OCI-LY3 (cell line): ENCODE results near the gene CCDC134.

ENCODE experiments used
- H2AFZ ChIP-seq: fragments of 200-600, 300-600 bp; shearing (Covaris generic); 2 replicates; pipeline ENCODE4 v1.6.0; 2014; ENCODE audit warnings: antibody characterized with exemption, low read depth, low read length
- H3K27ac ChIP-seq: fragments of 200-600, 300-600 bp; sonication (generic); 2 replicates; pipeline ENCODE4 v1.5.1; 2014; ENCODE audit warnings: mild to moderate bottlenecking, low read length, moderate library complexity, mixed read lengths
- H3K27me3 ChIP-seq: fragments of 200-600, 300-600 bp; sonication (generic); 2 replicates; pipeline ENCODE4 v1.6.1; 2014; ENCODE audit warnings: low read depth, low read length, mixed read lengths
- H3K36me3 ChIP-seq: fragments of 200-600, 300-600 bp; sonication (generic); replicated peaks from 2 replicates; pipeline ENCODE3; 2014; ENCODE audit warnings: low read depth, low read length, mixed read lengths
- H3K4me1 ChIP-seq: fragments of 300-600, 200-600 bp; sonication (generic); 2 replicates; pipeline ENCODE4 v1.6.1; 2014; ENCODE audit warnings: low read length, mixed read lengths
- H3K4me2 ChIP-seq: fragments of 200-600, 300-600 bp; sonication (generic); 2 replicates; pipeline ENCODE4 v1.6.1; 2014; ENCODE audit warnings: low read length, mixed read lengths
- H3K4me3 ChIP-seq: fragments of 300-600, 200-600 bp; sonication (generic); 2 replicates; pipeline ENCODE4 v1.5.1; 2014; ENCODE audit warnings: antibody characterized with exemption, mild to moderate bottlenecking, low read length, moderate library complexity
- H3K79me2 ChIP-seq: fragments of 300-600, 200-600 bp; shearing (Covaris generic); 2 replicates; pipeline ENCODE4 v1.6.1; 2014; ENCODE audit warnings: mild to moderate bottlenecking, low read length, mixed read lengths
- H3K9ac ChIP-seq: fragments of 300-600, 200-600 bp; shearing (Covaris generic); 2 replicates; pipeline ENCODE4 v1.6.0; 2014; ENCODE audit warnings: mild to moderate bottlenecking, low read length, moderate library complexity
- H3K9me3 ChIP-seq: fragments of 200-600, 300-600 bp; shearing (Covaris generic); 2 replicates; pipeline ENCODE4 v1.6.1; 2014; ENCODE audit warnings: low read length, mixed read lengths; ENCODE audit not compliant: insufficient read depth
- H4K20me1 ChIP-seq: fragments of 200-600, 300-600 bp; sonication (generic); 2 replicates; pipeline ENCODE4 v1.6.1; 2016; ENCODE audit warnings: low read length, mixed read lengths; ENCODE audit not compliant: insufficient read depth
- EZH2phosphoT487 ChIP-seq: fragments of 200-600 bp; shearing (Covaris generic); IDR thresholded peaks from 2 replicates; pipeline ENCODE4 v1.6.1; 2018; ENCODE audit warnings: antibody characterized with exemption, mixed run types, low read depth
- TF ChIP-seq, protein P1 (sequence below): fragments of 200-600, 300-600 bp; sonication (generic); IDR thresholded peaks from 2 replicates; pipeline ENCODE4 v1.5.1; 2014; ENCODE audit warnings: antibody characterized with exemption, low read length, low read depth

The CCDC134 gene

DNA sequence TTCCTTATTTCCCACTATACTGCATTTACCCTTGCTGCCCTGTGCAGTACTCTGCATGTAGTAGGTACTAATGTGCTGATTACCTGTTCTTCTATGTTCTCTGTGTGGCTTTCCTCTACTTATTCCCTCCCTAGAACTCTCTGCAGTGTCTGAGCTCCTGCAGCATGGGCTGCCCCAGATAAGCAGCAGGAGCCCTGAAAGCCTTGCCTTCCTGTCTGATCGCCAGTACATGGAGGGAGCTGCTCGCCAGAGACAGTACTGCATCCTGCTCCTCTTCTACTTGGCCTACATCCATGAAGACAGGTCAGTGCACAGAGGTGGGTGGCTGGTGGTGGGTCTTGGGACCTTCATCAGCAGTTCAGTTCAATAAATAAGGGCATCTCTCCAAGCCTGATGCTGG lies 42.2 kb upstream of the CCDC134 start:
- H4K20me1 ChIP-seq, result no peaks in the 10 kb centered on the region
- no peaks in the 10 kb centered on the region for H3K79me2 ChIP-seq
- TF ChIP-seq, protein P1, sequence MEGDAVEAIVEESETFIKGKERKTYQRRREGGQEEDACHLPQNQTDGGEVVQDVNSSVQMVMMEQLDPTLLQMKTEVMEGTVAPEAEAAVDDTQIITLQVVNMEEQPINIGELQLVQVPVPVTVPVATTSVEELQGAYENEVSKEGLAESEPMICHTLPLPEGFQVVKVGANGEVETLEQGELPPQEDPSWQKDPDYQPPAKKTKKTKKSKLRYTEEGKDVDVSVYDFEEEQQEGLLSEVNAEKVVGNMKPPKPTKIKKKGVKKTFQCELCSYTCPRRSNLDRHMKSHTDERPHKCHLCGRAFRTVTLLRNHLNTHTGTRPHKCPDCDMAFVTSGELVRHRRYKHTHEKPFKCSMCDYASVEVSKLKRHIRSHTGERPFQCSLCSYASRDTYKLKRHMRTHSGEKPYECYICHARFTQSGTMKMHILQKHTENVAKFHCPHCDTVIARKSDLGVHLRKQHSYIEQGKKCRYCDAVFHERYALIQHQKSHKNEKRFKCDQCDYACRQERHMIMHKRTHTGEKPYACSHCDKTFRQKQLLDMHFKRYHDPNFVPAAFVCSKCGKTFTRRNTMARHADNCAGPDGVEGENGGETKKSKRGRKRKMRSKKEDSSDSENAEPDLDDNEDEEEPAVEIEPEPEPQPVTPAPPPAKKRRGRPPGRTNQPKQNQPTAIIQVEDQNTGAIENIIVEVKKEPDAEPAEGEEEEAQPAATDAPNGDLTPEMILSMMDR, result no peak
- no peak for TF ChIP-seq EZH2phosphoT487
- no peaks in the 10 kb centered on the region for H3K9me3 ChIP-seq
- no peak overlapping the region for H3K4me2 ChIP-seq
- H3K4me1 ChIP-seq, result peaks cover 7% of the 10 kb centered on the region
- H3K4me3 ChIP-seq, result no peak overlapping the region
- H3K36me3 ChIP-seq, result no peaks in the 10 kb centered on the region
- no peak overlapping the region; the same call in 1 of the 2 replicates for H2AFZ ChIP-seq
- H3K27me3 ChIP-seq, result no peaks in the 10 kb centered on the region
- no peak overlapping the region for H3K27ac ChIP-seq
- H3K9ac ChIP-seq, result no peak overlapping the region

DNA sequence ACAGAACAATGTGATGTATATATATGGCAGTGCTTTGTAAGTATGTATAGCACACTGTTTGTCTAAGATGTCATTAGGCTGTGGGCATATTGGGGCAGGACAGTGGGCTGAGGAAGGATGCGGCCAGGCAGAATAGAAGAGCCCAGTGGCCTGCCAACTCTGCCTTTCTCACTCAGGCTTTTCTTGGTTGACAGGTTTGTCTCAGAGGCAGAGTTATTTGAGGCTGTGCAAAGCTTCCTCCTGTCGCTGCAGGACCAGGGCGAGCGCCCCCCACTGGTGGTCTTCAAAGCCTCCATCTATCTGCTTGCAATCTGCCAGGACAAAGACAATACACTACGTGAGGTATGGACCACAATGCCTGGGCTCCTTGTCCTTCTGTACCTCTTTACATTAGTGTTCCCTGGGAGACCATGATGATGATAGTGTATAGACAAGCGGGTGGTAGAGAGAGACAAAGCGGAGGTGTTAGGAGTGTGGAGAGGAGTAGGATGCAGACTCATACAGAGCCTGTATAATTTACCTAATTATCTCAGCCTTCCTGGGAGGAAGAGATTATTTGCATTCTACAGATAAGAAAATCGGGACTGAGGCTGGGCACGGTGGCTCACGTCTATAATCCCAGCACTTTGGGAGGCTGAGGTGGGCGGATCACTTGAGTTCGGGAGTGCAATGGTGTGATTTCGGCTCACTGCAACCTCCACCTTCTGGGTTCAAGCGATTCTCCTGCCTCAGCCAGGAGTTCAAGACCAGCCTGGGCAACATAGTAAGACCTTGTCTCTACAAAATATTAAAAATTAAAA lies 37.3 kb upstream of the CCDC134 start:
- Histone ChIP-seq H3K79me2 (no peaks in the 10 kb centered on the region), H4K20me1 (no peaks in the 10 kb centered on the region), H3K4me2 (no peak overlapping the region), H3K9me3 (no peaks in the 10 kb centered on the region), H3K36me3 (no peaks in the 10 kb centered on the region), H3K27ac (no peak overlapping the region), H3K27me3 (peaks cover 8% of the 10 kb centered on the region), H3K4me3 (no peak overlapping the region), H2AFZ (no peak overlapping the region), H3K9ac (no peak overlapping the region), H3K4me1 (peaks cover 7% of the 10 kb centered on the region)
- TF ChIP-seq, protein P1, result peak; percentile 88
- TF ChIP-seq EZH2phosphoT487, result no peak

DNA sequence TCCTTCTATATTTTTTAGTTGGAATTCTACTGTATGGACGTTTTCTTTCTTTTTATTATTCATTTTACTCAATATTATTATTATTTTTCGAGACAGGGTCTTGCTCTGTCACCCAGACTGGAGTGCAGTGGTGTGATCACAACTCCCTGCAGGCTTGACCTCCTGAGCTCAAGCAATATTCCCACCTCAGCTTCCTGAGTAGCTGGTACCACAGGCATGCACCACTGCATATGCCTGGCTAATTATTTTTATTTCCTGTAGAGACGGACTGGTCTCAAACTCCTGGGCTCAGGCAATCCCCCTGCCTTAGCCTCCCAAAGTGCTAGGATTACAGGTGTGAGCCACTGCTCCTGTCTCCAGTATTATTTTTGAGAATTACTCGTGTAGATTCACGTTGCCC lies 34.0 kb upstream of the CCDC134 start:
- H3K27ac ChIP-seq, result no peak overlapping the region
- no peaks in the 10 kb centered on the region for H3K36me3 ChIP-seq
- TF ChIP-seq EZH2phosphoT487, result no peak
- no peak overlapping the region for H3K9ac ChIP-seq
- H3K4me1 ChIP-seq, result peaks cover 10% of the 10 kb centered on the region
- peaks cover 8% of the 10 kb centered on the region for H3K27me3 ChIP-seq
- no peaks in the 10 kb centered on the region for H3K9me3 ChIP-seq
- no peaks in the 10 kb centered on the region for H3K79me2 ChIP-seq
- no peak overlapping the region for H3K4me2 ChIP-seq
- no peaks in the 10 kb centered on the region for H4K20me1 ChIP-seq
- H3K4me3 ChIP-seq, result no peak overlapping the region
- H2AFZ ChIP-seq, result no peak overlapping the region

DNA sequence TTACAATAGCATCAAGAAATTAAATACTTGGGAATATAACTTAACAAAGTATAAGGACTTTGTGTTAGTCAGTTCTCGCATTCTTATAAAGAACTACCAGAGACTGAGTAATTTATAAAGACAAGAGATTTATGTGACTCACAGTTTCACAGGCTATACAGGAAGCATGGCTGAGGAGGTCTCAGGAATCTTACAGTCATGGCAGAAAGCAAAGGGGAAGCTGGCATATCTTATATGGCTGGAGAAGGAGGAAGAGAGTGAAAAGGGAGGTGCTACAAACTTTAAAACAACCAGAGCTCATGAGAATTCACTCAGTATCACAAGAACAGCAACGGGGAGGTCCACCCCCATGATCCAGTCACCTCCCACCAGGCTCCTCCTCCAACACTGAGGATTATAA lies 32.0 kb upstream of the CCDC134 start:
- no peak overlapping the region for H3K4me2 ChIP-seq
- TF ChIP-seq, protein P1, result no peak
- TF ChIP-seq EZH2phosphoT487, result no peak
- H3K79me2 ChIP-seq, result no peaks in the 10 kb centered on the region
- H2AFZ ChIP-seq, result no peak overlapping the region; the same call in 1 of the 2 replicates
- peaks cover 14% of the 10 kb centered on the region for H3K27me3 ChIP-seq
- no peak overlapping the region for H3K4me3 ChIP-seq
- peaks cover 10% of the 10 kb centered on the region for H3K4me1 ChIP-seq
- no peak overlapping the region for H3K27ac ChIP-seq
- H3K9me3 ChIP-seq, result no peaks in the 10 kb centered on the region
- H3K36me3 ChIP-seq, result no peaks in the 10 kb centered on the region
- H4K20me1 ChIP-seq, result no peaks in the 10 kb centered on the region
- H3K9ac ChIP-seq, result no peak overlapping the region
